ENCODE results near the gene TBC1D5.
"Not testable (repeated sequence)": the region's sequence is repeated elsewhere in the genome, so short reads cannot be mapped to it uniquely, and the experiment has no call there.

TBC1D5 gene

GRCh38 chr3:17645074-17645698 is 97.2 kb downstream of the TBC1D5 start:
- no peak for DNase-seq (ENCODE audit: low read depth, low spot score)

- DNase-seq (ENCODE audit: low read depth, low spot score) = no peak
Measured at GRCh38 chr3:17643691-17644090, 98.7 kb downstream of the TBC1D5 start.

- DNase-seq (ENCODE audit: low read depth, low spot score) = no peak
Measured at GRCh38 chr3:17642474-17642873, 100.0 kb downstream of the TBC1D5 start.

GRCh38 chr3:17640466-17640865 is 102.0 kb downstream of the TBC1D5 start:
- no peak for DNase-seq (ENCODE audit: low read depth, low spot score)

GRCh38 chr3:17639765-17640164 is 102.7 kb downstream of the TBC1D5 start:
- no peak for DNase-seq (ENCODE audit: low read depth, low spot score)

- no peak for DNase-seq (ENCODE audit: low read depth, low spot score)
Measured at GRCh38 chr3:17639257-17639656, 103.2 kb downstream of the TBC1D5 start.

GRCh38 chr3:17638356-17638755 is 104.1 kb downstream of the TBC1D5 start:
- DNase-seq (ENCODE audit: low read depth, low spot score) = no peak

GRCh38 chr3:17635675-17636074 is 106.8 kb downstream of the TBC1D5 start:
- not testable (repeated sequence) for DNase-seq (ENCODE audit: low read depth, low spot score)

GRCh38 chr3:17634964-17635363 is 107.5 kb downstream of the TBC1D5 start:
- DNase-seq (ENCODE audit: low read depth, low spot score) = no peak

GRCh38 chr3:17634201-17634600 is 108.2 kb downstream of the TBC1D5 start:
- DNase-seq (ENCODE audit: low read depth, low spot score) = no peak

GRCh38 chr3:17632401-17633100 is 109.9 kb downstream of the TBC1D5 start:
- no peak for DNase-seq (ENCODE audit: low read depth, low spot score)

- no peak for DNase-seq (ENCODE audit: low read depth, low spot score)
Measured at GRCh38 chr3:17631609-17632008, 110.8 kb downstream of the TBC1D5 start.

GRCh38 chr3:17629400-17629799 is 113.0 kb downstream of the TBC1D5 start:
- DNase-seq (ENCODE audit: low read depth, low spot score) = no peak

- no peak for DNase-seq (ENCODE audit: low read depth, low spot score)
Measured at GRCh38 chr3:17626395-17626794, 116.0 kb downstream of the TBC1D5 start.

- DNase-seq (ENCODE audit: low read depth, low spot score) = no peak
Measured at GRCh38 chr3:17625133-17625532, 117.3 kb downstream of the TBC1D5 start.

- no peak for DNase-seq (ENCODE audit: low read depth, low spot score)
Measured at GRCh38 chr3:17623464-17623863, 119.0 kb downstream of the TBC1D5 start.

- no peak for DNase-seq (ENCODE audit: low read depth, low spot score)
Measured at GRCh38 chr3:17619968-17620367, 122.5 kb downstream of the TBC1D5 start.

- not testable (repeated sequence) for DNase-seq (ENCODE audit: low read depth, low spot score)
Measured at GRCh38 chr3:17613017-17613416, 129.4 kb downstream of the TBC1D5 start.

GRCh38 chr3:17607905-17608304 is 134.5 kb downstream of the TBC1D5 start:
- no peak for DNase-seq (ENCODE audit: low read depth, low spot score)

GRCh38 chr3:17605934-17606333 is 136.5 kb downstream of the TBC1D5 start:
- no peak for DNase-seq (ENCODE audit: low read depth, low spot score)

- DNase-seq (ENCODE audit: low read depth, low spot score) = no peak
Measured at GRCh38 chr3:17605032-17605431, 137.4 kb downstream of the TBC1D5 start.

GRCh38 chr3:17602126-17602525 is 140.3 kb downstream of the TBC1D5 start:
- DNase-seq (ENCODE audit: low read depth, low spot score) = no peak

- no peak for DNase-seq (ENCODE audit: low read depth, low spot score)
Measured at GRCh38 chr3:17592956-17593355, 149.5 kb downstream of the TBC1D5 start.

Data from activated CD4-positive, CD25-positive, alpha-beta regulatory T cell treated with anti-CD3 and anti-CD28 coated beads, Interleukin-2, amount 50 U/mL, for 16 hours (primary cell).